HFF-Myc (cell line): Measurements from ENCODE around the gene PLA2G4C.
"Not testable (repeated sequence)": the region's sequence is repeated elsewhere in the genome, so short reads cannot be mapped to it uniquely, and the experiment has no call there.

Experiments
- DNase-seq: peaks from one replicate; pipeline ENCODE4 v3.0.0-alpha.2; 2011; ENCODE audit warnings: low read depth; ENCODE audit errors: extremely low read depth
- H3K4me3 ChIP-seq: replicated peaks from 2 replicates; pipeline ENCODE4 v1.5.1; 2011; ENCODE audit warnings: low read depth, mild to moderate bottlenecking, control low read depth, low read length
- TF ChIP-seq, protein P1 (sequence below): IDR thresholded peaks from 2 replicates; pipeline ENCODE4 v1.5.1; 2012; ENCODE audit warnings: mild to moderate bottlenecking, low read depth, low read length, control low read depth; ENCODE audit errors: missing control alignments

Gene PLA2G4C

DNA sequence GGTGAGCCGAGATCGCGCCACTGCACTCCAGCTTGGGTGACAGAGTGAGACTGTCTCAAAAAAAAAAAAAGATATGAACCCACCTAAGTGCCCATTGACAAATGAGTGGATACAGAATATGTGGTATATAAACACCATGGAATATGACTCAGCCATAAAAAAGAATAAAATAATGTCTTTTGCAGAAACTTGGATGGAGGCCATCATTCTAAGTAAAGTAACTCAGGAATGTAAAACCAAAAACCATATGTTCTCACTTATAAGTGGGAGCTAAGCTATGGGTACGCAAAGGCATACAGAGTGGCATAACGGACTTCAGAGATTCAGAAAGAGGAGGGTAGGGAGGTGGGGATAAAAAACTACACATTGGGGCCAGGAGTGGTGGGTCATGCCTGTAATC is 29.5 kb downstream of the PLA2G4C start:
- no peak overlapping the region for H3K4me3 ChIP-seq
- DNase-seq = no peak
- TF ChIP-seq, protein P1, sequence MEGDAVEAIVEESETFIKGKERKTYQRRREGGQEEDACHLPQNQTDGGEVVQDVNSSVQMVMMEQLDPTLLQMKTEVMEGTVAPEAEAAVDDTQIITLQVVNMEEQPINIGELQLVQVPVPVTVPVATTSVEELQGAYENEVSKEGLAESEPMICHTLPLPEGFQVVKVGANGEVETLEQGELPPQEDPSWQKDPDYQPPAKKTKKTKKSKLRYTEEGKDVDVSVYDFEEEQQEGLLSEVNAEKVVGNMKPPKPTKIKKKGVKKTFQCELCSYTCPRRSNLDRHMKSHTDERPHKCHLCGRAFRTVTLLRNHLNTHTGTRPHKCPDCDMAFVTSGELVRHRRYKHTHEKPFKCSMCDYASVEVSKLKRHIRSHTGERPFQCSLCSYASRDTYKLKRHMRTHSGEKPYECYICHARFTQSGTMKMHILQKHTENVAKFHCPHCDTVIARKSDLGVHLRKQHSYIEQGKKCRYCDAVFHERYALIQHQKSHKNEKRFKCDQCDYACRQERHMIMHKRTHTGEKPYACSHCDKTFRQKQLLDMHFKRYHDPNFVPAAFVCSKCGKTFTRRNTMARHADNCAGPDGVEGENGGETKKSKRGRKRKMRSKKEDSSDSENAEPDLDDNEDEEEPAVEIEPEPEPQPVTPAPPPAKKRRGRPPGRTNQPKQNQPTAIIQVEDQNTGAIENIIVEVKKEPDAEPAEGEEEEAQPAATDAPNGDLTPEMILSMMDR = no peak

DNA sequence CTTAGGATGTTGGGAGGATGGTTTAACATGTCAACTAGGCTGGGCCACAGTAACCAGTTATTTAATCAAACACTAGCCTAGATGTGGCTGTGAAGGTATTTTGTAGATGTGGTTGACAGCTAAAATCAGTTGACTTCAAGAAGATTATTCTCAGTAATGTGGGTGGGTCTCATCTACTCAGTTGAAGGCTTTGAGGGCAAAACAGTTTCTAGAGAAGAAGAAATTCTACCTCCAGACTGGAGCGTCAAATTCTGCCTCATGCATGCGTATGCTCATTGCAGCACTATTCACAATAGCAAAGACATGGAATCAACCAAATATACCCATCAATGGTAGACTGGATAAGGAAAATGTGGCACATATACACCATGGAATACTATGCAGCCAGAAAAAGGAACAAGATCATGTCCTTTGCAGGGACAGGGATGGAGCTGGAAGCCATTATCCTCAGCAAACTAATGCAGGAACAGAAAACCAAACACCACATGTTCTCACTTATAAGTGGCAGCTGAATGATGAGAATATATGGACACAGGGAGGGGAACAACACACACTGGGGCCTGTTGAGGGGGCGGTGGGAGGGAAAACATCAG is 40.3 kb downstream of the PLA2G4C start:
- H3K4me3 ChIP-seq, DNase-seq: not testable (repeated sequence)

DNA sequence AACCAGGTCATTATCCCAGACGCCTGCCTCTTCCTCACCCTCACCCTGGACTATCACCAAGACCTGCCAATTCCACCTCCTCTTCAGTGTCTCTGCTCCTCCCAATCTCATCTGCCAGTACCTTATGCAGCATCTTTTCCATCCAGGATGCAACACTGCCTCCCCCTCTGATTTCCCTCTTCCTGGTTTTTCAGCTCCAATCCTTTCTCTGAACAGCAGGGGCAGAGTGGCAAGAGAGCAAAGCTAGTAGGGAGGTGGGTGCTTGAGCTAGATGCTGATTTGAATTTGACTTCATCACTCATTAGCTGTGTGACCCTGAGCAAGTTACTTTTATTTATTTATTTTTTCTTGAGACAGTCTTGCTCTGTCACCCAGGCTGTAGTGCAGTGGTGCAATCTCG is 41.2 kb downstream of the PLA2G4C start:
- no peak overlapping the region for H3K4me3 ChIP-seq
- TF ChIP-seq, protein P1 = no peak
- DNase-seq = no peak

DNA sequence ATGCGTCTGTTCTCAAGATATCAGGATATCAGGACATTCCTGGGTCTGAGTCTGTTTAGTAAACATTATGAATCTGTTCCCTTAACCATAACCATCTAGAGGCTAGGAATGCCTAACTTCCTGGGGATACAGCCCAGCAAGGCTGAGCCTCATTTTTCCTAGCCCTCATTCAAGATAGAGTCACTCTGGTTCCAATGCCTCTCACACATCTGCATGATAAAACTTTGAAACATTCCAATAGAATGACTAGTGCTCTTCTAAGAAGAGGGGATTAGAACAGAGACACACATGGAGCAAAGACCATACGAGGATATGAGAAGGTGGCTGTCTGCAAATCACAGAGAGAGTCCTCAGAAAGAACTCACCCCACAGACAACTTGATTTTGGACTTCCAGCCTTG is 46.1 kb downstream of the PLA2G4C start:
- H3K4me3 ChIP-seq = no peak overlapping the region
- TF ChIP-seq, protein P1 = no peak
- peak; percentile 9 for DNase-seq

DNA sequence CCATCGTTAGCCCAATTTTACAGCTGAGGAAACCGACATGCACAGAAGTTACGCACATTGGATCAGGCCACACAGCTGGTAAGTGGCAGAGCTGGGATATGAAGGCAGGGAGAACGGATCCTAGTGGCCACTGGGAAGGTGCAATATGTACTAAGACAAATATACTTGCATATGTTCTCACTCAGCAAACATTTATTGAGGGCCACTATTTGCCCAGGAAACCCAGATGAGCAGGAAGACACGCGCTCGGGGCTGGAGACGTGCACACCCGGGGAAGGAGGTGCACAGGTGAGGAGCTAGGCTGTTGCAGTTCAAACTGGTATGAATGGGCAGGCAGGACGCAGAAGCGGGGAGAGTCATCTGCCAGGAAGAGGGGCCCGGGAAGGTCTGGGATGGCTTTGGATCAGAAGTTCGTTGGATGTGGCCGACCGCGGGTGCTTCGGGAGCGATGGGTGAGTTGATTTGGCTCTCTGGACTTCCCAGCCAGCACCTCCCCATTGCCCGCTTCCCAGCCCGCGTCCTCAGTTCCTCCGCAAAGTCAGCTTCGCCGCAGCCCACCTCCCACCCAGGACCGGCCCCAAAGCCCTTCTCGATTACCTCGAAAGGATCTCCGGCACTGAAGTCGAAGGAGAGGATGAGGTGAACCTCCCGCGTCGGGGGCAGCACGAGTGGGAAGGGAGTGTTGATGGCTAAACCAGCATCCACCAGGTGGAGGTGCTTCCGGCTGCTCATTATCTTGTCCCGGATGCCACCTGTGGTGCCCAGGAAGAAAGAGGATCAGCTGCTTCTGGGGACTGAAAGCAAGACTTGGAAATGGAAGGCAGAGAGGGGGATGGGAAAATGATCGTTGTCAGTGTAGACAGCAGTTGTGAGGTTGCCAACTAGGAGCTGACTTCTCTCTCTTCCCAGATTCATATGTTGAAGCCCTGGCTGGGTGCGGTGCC is 48.9 kb downstream of the PLA2G4C start:
- DNase-seq = no peak
- no peak overlapping the region for H3K4me3 ChIP-seq
- TF ChIP-seq, protein P1 = no peak

DNA sequence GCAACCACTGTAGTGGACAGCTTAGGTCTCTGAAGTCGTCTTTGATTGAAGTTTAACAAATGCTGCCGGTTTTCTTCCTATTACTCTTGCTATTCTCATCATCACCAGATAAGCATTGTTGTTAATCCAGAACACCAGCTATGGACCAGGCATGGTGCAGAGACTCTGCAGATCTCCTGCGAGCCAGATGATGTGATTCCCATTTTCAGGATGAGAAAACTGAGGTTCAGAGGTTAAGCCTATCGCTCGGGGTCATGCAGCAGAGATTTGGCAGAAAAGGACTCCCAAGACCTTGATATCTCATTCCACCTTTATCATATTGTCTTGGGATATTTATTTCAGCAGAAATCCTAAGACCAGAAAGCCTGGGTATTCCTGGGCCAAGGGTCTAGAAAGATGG is 50.2 kb downstream of the PLA2G4C start:
- TF ChIP-seq, protein P1 = no peak
- H3K4me3 ChIP-seq = no peak overlapping the region

DNA sequence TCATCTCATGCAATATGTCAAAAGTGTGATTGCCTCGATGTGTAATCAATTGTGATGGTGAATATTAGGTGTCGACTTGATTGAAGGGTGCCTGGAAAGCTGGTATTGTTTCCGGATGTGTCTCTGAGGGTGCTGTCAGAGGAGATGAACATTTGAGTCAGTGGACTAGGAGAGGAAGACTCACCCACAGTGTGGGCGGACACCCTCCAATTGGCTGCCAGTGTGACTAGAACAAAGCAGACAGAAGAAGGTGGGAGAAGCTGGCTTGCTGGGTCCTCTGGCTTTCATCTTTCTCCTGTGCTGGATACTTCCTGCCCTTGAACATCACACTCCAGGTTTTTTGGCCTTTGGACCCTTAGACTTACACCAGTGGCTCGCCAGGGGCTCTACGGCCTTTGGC is 51.3 kb downstream of the PLA2G4C start:
- DNase-seq = no peak
- no peak overlapping the region for H3K4me3 ChIP-seq
- TF ChIP-seq, protein P1 = no peak

More for the DNA sequence above, 50.2 kb downstream of the PLA2G4C start:
- no peak for DNase-seq
